NCI-H526 treated with DMSO at 0.1 percent for 48 hours (cell line): ENCODE results near the gene PROM2.
"Not testable (repeated sequence)": the region's sequence is repeated elsewhere in the genome, so short reads cannot be mapped to it uniquely, and the experiment has no call there.

Experiments
- DNase-seq: peaks from one replicate; lab custom pipeline; 2025; lab: John Stamatoyannopoulos, UW

The PROM2 gene

GRCh38 chr2:95274291-95275150, at the start of gene PROM2:
PROM2 (plus strand) TSS chr2:95274449; CDS start chr2:95274586, 137 bp downstream.
- DNase-seq: peak; percentile 88

GRCh38 chr2:95225658-95226057, 48.6 kb upstream of the PROM2 start:
- DNase-seq: peak; percentile 16

GRCh38 chr2:95231723-95232122, 42.5 kb upstream of the PROM2 start:
- DNase-seq: peak; percentile 51

- no peak for DNase-seq
These were observed 42.0 kb upstream of the PROM2 start for GRCh38 chr2:95232232-95232631.

GRCh38 chr2:95234286-95234785, 39.9 kb upstream of the PROM2 start:
- DNase-seq: no peak

- no peak for DNase-seq
These were observed 39.4 kb upstream of the PROM2 start for GRCh38 chr2:95234816-95235215.

- DNase-seq: no peak
These were observed 36.1 kb upstream of the PROM2 start for GRCh38 chr2:95238131-95238530.

- DNase-seq: no peak
These were observed 34.2 kb upstream of the PROM2 start for GRCh38 chr2:95240091-95240490.

GRCh38 chr2:95240556-95240955, 33.7 kb upstream of the PROM2 start:
- DNase-seq: no peak

- not testable (repeated sequence) for DNase-seq
These were observed 32.2 kb upstream of the PROM2 start for GRCh38 chr2:95242084-95242483.

GRCh38 chr2:95258271-95258670, 16.0 kb upstream of the PROM2 start:
- no peak for DNase-seq

GRCh38 chr2:95260028-95261023, 13.9 kb upstream of the PROM2 start:
- no peak for DNase-seq

- no peak for DNase-seq
These were observed 12.6 kb upstream of the PROM2 start for GRCh38 chr2:95261602-95262001.

- DNase-seq: no peak
These were observed 11.2 kb upstream of the PROM2 start for GRCh38 chr2:95262896-95263542.

GRCh38 chr2:95264624-95265023, 9.6 kb upstream of the PROM2 start:
- DNase-seq: no peak

- no peak for DNase-seq
These were observed 9.1 kb upstream of the PROM2 start for GRCh38 chr2:95265182-95265581.

- DNase-seq: no peak
These were observed 7.3 kb upstream of the PROM2 start for GRCh38 chr2:95266781-95267430.

GRCh38 chr2:95267458-95268210, 6.6 kb upstream of the PROM2 start:
- DNase-seq: no peak

GRCh38 chr2:95268211-95269035, 5.8 kb upstream of the PROM2 start:
- no peak for DNase-seq
